GM23338 (cell line): ENCODE data around the gene GRIK1. TPM values are rescaled to one million over a fixed set of nuclear protein-coding genes. Genes with fewer than 3 reads are reported as not detected.

Experiments used
- ATAC-seq: fragments of 200-7000 bp; cut with Tn5 transposase; 3 replicates; pipeline ENCODE4 v1.9.1; 2020
- DNase-seq: peaks from one replicate; pipeline ENCODE4 v3.0.0-alpha.2; 2015; ENCODE audit warnings: low spot score
- H2AFZ ChIP-seq: fragments of 200-600 bp; sonication (generic); 2 replicates; pipeline ENCODE4 v1.8.0; 2016; ENCODE audit warnings: antibody characterized with exemption, mild to moderate bottlenecking, moderate library complexity
- H3F3A ChIP-seq: fragments of 200-600 bp; sonication (generic); replicated peaks from 2 replicates; pipeline ENCODE4 v1.8.0; 2017; ENCODE audit warnings: antibody characterized with exemption, mixed run types, low read depth
- H3K27ac ChIP-seq: fragments of 200-600 bp; sonication (generic); 2 replicates; pipeline ENCODE4 v1.6.1; 2016; ENCODE audit warnings: low read depth
- H3K27me3 ChIP-seq: fragments of 200-600 bp; sonication (generic); 2 replicates; pipeline ENCODE4 v1.8.0; 2016; ENCODE audit warnings: mild to moderate bottlenecking, mixed run types, moderate library complexity; ENCODE audit not compliant: insufficient read depth
- H3K36me3 ChIP-seq: fragments of 200-600 bp; sonication (generic); 2 replicates; pipeline ENCODE4 v1.8.0; 2016; ENCODE audit warnings: mild to moderate bottlenecking; ENCODE audit not compliant: insufficient read depth
- H3K4me1 ChIP-seq: fragments of 200-600 bp; sonication (generic); 2 replicates; pipeline ENCODE4 v1.8.0; 2016; ENCODE audit warnings: mild to moderate bottlenecking, moderate library complexity; ENCODE audit not compliant: insufficient read depth
- H3K4me2 ChIP-seq: fragments of 200-600 bp; sonication (generic); 2 replicates; pipeline ENCODE4 v1.7.1; 2017; ENCODE audit warnings: mixed run types
- H3K4me3 ChIP-seq: fragments of 200-600 bp; sonication (generic); 2 replicates; pipeline ENCODE4 v1.6.1; 2016; ENCODE audit warnings: mixed run types
- H3K79me2 ChIP-seq: fragments of 200-600 bp; sonication (generic); replicated peaks from 2 replicates; pipeline ENCODE4 v1.8.0; 2017; ENCODE audit warnings: mild to moderate bottlenecking; ENCODE audit not compliant: insufficient read depth
- H3K9me2 ChIP-seq: fragments of 200-600 bp; sonication (generic); 2 replicates; pipeline ENCODE4 v1.8.0; 2017; ENCODE audit not compliant: insufficient read depth
- H4K20me1 ChIP-seq: fragments of 200-600 bp; sonication (generic); replicated peaks from 2 replicates; pipeline ENCODE4 v1.8.0; 2017; ENCODE audit warnings: mild to moderate bottlenecking; ENCODE audit not compliant: insufficient read depth
- H3K27ac Mint-ChIP-seq: 2 replicates; pipeline ENCODE4 v1.8.0; 2020; ENCODE audit warnings: inconsistent platforms, mild to moderate bottlenecking, moderate library complexity, mixed read lengths
- H3K27me3 Mint-ChIP-seq: 3 replicates; pipeline ENCODE4 v1.8.0; 2022; ENCODE audit warnings: low read depth, mild to moderate bottlenecking, moderate library complexity, mixed read lengths, inconsistent platforms; ENCODE audit not compliant: insufficient read depth, poor library complexity
- H3K36me3 Mint-ChIP-seq: 3 replicates; pipeline ENCODE4 v1.8.0; 2021; ENCODE audit warnings: low read depth, mild to moderate bottlenecking, inconsistent platforms, moderate library complexity, mixed read lengths
- H3K4me1 Mint-ChIP-seq: 3 replicates; pipeline ENCODE4 v1.8.0; 2020; ENCODE audit warnings: mild to moderate bottlenecking, inconsistent platforms, mixed read lengths
- H3K4me3 Mint-ChIP-seq: 3 replicates; pipeline ENCODE4 v1.8.0; 2021; ENCODE audit warnings: moderate library complexity, mild to moderate bottlenecking, inconsistent platforms, mixed read lengths
- H3K9me3 Mint-ChIP-seq: 3 replicates; pipeline ENCODE4 v1.8.0; 2020; ENCODE audit warnings: moderate library complexity, mild to moderate bottlenecking, inconsistent platforms, mixed read lengths
- CREB1 ChIP-seq: fragments of 250-450 bp; sonication (Bioruptor Pico); IDR thresholded peaks from 2 replicates; pipeline ENCODE4 v1.5.0; 2020; ENCODE audit warnings: low read depth, mild to moderate bottlenecking, moderate library complexity
- CTCF ChIP-seq, 2 experiments: fragments of 200-600 bp in 1 of 2; sonication (generic) in 1 of 2; conservative IDR thresholded peaks; 2 replicates each; pipeline versions ENCODE4 v1.5.1 to v1.6.1; 2016 to 2017; ENCODE audit warnings: antibody characterized with exemption in 2 of 2, low read depth in 2 of 2, mild to moderate bottlenecking in 2 of 2, moderate library complexity in 1 of 2
- ETS1 ChIP-seq: IDR thresholded peaks from 2 replicates; pipeline ENCODE4 v1.6.1; 2016; ENCODE audit warnings: antibody characterized with exemption
- EZH2 ChIP-seq: fragments of 200-600 bp; sonication (generic); IDR thresholded peaks from one replicate; pipeline ENCODE4 v1.8.0; 2017; ENCODE audit warnings: antibody characterized with exemption, mild to moderate bottlenecking, low read depth; ENCODE audit not compliant: unreplicated experiment
- EZH2phosphoT487 ChIP-seq: fragments of 200-600 bp; sonication (generic); IDR thresholded peaks from one replicate; pipeline ENCODE4 v1.8.1; 2018; ENCODE audit warnings: antibody characterized with exemption; ENCODE audit not compliant: unreplicated experiment
- JUNB ChIP-seq: IDR thresholded peaks from one replicate; pipeline ENCODE4 v1.6.1; 2016; ENCODE audit warnings: antibody characterized with exemption; ENCODE audit not compliant: unreplicated experiment
- NANOG ChIP-seq: IDR thresholded peaks from 2 replicates; pipeline ENCODE4 v1.6.1; 2016; ENCODE audit warnings: antibody characterized with exemption, borderline replicate concordance
- REST ChIP-seq: IDR thresholded peaks from one replicate; pipeline ENCODE4 v1.6.1; 2018; ENCODE audit warnings: antibody characterized with exemption; ENCODE audit not compliant: unreplicated experiment
- STAT1 ChIP-seq: IDR thresholded peaks from one replicate; pipeline ENCODE4 v1.6.1; 2016; ENCODE audit warnings: antibody characterized with exemption; ENCODE audit not compliant: unreplicated experiment
- ZNF331 ChIP-seq: fragments of 250-450 bp; sonication (Bioruptor Pico); IDR thresholded peaks from 2 replicates; pipeline ENCODE4 v1.5.0; 2020; ENCODE audit warnings: low read depth, mild to moderate bottlenecking, moderate library complexity
- polyA plus RNA-seq: library from polyadenylated mRNA; unstranded; fragments of >200 nt; fragmentation: Nextera tagmentation; extraction: Ambion mirVana; gene quantifications from 2 replicates; pipeline ENCODE4 v1.2.1, GENCODE V29; 2016
- total RNA-seq: library from RNA; depleted of rRNA; stranded (reverse); fragments of >200 nt; shearing (Covaris generic); gene quantifications from 2 replicates; pipeline ENCODE4 v1.2.3, GENCODE V29; 2014

The GRIK1 gene
- total and polyA plus RNA-seq, 2 experiments from 2014 or later: 0.18 to 0.42 TPM

- TF ChIP-seq REST: no peak
- TF ChIP-seq CREB1 (CRISPR knock-in tag): no peak
- TF ChIP-seq ZNF331: no peak
- no peak for TF ChIP-seq ETS1
Observed at GRCh38 chr21:29520171-29520570, 419.6 kb downstream of the GRIK1 start (continued).

GRCh38 chr21:29514652-29515247, 425.0 kb downstream of the GRIK1 start:
- 0 out of 2 replicates have a peak, but pooled peaks cover 11% of the 10 kb centered on the region for H3K9me2 ChIP-seq
- Mint-ChIP-seq H3K9me3 (peaks cover 15% of the 10 kb centered on the region), H3K4me3 (no peak overlapping the region), H3K36me3 (peaks cover 11% of the 10 kb centered on the region; the same call in 2 of the 3 replicates), H3K4me1 (no peaks in the 10 kb centered on the region), H3K27ac (no peak overlapping the region), H3K27me3 (no peaks in the 10 kb centered on the region)
- no peaks in the 10 kb centered on the region for H3K79me2 ChIP-seq
- H4K20me1 ChIP-seq: no peaks in the 10 kb centered on the region
- H3K4me2 ChIP-seq: no peak overlapping the region
- ATAC-seq (no peak), DNase-seq (no peak)
- H3F3A ChIP-seq: no peaks in the 10 kb centered on the region
- H3K4me1 ChIP-seq: no peaks in the 10 kb centered on the region
- H3K4me3 ChIP-seq: no peak overlapping the region
- no peak overlapping the region for H3K27ac ChIP-seq
- no peaks in the 10 kb centered on the region for H3K27me3 ChIP-seq
- no peaks in the 10 kb centered on the region for H3K36me3 ChIP-seq
- no peak overlapping the region for H2AFZ ChIP-seq
- TF ChIP-seq NANOG: no peak
- no peak for TF ChIP-seq REST
- TF ChIP-seq JUNB: no peak
- TF ChIP-seq STAT1: no peak
- no peak for TF ChIP-seq EZH2phosphoT487
- TF ChIP-seq CREB1 (CRISPR knock-in tag): no peak
- TF ChIP-seq EZH2: no peak
- TF ChIP-seq CTCF (conservative IDR thresholded peaks at IDR 0.05; ENCODE audit: low read depth in 2 of 2): no peak
